ENCODE measurements around the gene KRAS.
"Not testable (repeated sequence)": the region's sequence is repeated elsewhere in the genome, so short reads cannot be mapped to it uniquely, and the experiment has no call there.

KRAS gene

GRCh38 chr12:25250744-25251730 is at the start of gene KRAS:
KRAS (minus strand) TSS chr12:25250929.
- peak; percentile 96 for DNase-seq

- DNase-seq, result no peak
Measured at GRCh38 chr12:25296381-25296780, 45.7 kb upstream of the KRAS start.

- DNase-seq, result no peak
Measured at GRCh38 chr12:25295361-25295760, 44.6 kb upstream of the KRAS start.

- no peak for DNase-seq
Measured at GRCh38 chr12:25293653-25294052, 42.9 kb upstream of the KRAS start.

- not testable (repeated sequence) for DNase-seq
Measured at GRCh38 chr12:25292810-25293221, 42.1 kb upstream of the KRAS start.

- DNase-seq, result no peak
Measured at GRCh38 chr12:25287610-25288009, 36.9 kb upstream of the KRAS start.

- DNase-seq, result no peak
Measured at GRCh38 chr12:25286837-25287236, 36.1 kb upstream of the KRAS start.

GRCh38 chr12:25284024-25284423 is 33.3 kb upstream of the KRAS start:
- no peak for DNase-seq

GRCh38 chr12:25283006-25283405 is 32.3 kb upstream of the KRAS start:
- no peak for DNase-seq

GRCh38 chr12:25280082-25280481 is 29.4 kb upstream of the KRAS start:
- DNase-seq, result no peak

GRCh38 chr12:25278269-25278668 is 27.5 kb upstream of the KRAS start:
- DNase-seq, result no peak

- peak; percentile 46 for DNase-seq
Measured at GRCh38 chr12:25276199-25276937, 25.6 kb upstream of the KRAS start.

GRCh38 chr12:25271486-25272098 is 20.9 kb upstream of the KRAS start:
- DNase-seq, result no peak

GRCh38 chr12:25269701-25270100 is 19.0 kb upstream of the KRAS start:
- peak; percentile 40 for DNase-seq

GRCh38 chr12:25266497-25266896 is 15.8 kb upstream of the KRAS start:
- DNase-seq, result no peak

GRCh38 chr12:25264862-25265261 is 14.1 kb upstream of the KRAS start:
- DNase-seq, result no peak

- no peak for DNase-seq
Measured at GRCh38 chr12:25264114-25264513, 13.4 kb upstream of the KRAS start.

GRCh38 chr12:25263594-25263993 is 12.9 kb upstream of the KRAS start:
- DNase-seq, result no peak

GRCh38 chr12:25262389-25263074 is 11.8 kb upstream of the KRAS start:
- no peak for DNase-seq

GRCh38 chr12:25257590-25258324 is 7.0 kb upstream of the KRAS start:
- DNase-seq, result no peak

- no peak for DNase-seq
Measured at GRCh38 chr12:25256826-25257225, 6.1 kb upstream of the KRAS start.

GRCh38 chr12:25256005-25256404 is 5.3 kb upstream of the KRAS start:
- no peak for DNase-seq
